Measurements from ENCODE around the gene MPHOSPH8.
"Not testable (repeated sequence)": the region's sequence is repeated elsewhere in the genome, so short reads cannot be mapped to it uniquely, and the experiment has no call there.

The MPHOSPH8 gene

DNA sequence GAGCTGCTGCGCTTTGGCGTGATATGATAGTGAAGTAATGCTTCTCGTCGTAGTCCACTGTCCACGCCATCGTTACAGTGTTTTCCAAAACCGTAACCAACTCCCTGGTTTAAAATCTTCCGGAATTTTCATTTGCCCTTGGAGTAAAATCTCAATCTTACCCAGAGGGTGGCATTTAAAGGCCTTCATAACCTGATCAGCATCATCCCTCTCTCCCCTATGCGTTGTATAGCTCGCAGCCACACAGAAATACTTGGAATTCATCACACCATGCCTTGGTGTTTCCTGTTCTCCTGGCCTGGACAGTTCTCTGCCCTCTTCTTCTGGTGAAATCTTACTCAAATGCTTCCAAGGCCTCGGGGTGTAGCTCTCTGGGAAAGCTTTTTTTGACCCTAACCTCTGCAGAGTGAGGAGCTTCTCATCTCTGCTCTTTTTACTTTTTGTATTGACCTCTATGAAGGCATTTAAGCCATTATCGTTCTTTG, 839 bp downstream of the MPHOSPH8 start:
- DNase-seq (ENCODE audit: low read depth in 3 of 3), result no peak

GRCh38 chr13:19635926-19636325, 2.5 kb downstream of the MPHOSPH8 start:
- DNase-seq (ENCODE audit: low read depth in 3 of 3), result not testable (repeated sequence)

DNA sequence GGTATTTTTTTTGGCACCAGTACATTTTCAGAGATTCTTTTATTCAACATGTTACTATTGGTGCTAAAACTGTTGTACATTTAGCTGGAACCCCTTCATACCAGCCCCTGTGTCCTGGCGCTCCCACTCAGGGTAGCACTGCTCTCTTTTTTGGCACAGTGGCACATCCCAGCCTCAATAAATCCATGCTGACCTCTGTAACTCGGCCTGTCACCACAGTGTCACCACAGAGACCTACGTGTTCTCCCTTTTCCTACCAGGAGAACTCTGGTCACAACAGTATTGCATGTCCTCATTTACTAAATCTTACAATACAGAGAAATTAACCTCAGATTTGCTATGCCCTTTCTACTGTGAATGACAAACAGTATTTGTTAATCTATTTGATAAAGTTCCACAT, 10.2 kb downstream of the MPHOSPH8 start:
- DNase-seq (ENCODE audit: low read depth in 3 of 3), result no peak

DNA sequence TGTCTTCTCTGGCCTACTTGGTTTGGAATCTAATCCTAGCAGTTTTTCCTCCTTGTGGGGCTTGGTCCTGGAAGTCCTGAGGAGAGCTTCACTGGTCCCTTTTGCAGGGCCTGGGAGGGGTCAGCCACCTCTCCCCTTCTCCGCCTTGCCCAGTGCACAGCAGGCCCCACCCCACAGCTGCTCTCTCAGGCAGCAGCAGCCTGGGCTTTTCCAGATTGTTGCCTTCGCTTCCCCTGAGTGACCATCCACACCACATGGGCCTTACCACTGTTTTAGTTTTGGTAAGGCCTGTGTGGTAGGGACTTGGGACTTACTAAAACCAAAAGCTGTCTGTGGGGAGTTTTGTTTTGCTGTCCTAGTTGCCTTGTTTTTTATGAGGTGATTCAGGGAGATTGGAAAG, 11.5 kb downstream of the MPHOSPH8 start:
- no peak for DNase-seq (ENCODE audit: low read depth in 3 of 3)

DNA sequence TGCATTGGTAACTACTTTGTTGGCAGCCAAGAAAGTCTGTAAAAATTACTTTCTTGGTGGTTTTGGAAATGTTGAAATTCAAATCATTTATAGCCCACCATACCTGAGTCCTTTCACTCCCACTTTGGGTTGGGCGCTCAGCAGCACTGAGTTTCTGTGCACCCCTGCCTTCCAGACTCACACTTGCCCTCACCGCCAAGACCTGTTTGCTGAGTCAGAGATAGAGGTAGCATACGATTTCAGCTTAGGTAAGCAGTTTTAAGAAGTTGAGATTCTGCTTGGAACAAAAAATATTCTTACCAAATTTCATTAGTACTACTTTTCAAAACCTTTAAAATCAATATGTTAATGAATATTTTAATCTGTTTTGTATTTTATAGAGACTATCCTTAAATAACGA, 12.6 kb downstream of the MPHOSPH8 start:
- DNase-seq (ENCODE audit: low read depth in 3 of 3), result no peak

- no peak for DNase-seq (ENCODE audit: low read depth in 3 of 3)
Observed at GRCh38 chr13:19650742-19651141, 17.3 kb downstream of the MPHOSPH8 start.

DNA sequence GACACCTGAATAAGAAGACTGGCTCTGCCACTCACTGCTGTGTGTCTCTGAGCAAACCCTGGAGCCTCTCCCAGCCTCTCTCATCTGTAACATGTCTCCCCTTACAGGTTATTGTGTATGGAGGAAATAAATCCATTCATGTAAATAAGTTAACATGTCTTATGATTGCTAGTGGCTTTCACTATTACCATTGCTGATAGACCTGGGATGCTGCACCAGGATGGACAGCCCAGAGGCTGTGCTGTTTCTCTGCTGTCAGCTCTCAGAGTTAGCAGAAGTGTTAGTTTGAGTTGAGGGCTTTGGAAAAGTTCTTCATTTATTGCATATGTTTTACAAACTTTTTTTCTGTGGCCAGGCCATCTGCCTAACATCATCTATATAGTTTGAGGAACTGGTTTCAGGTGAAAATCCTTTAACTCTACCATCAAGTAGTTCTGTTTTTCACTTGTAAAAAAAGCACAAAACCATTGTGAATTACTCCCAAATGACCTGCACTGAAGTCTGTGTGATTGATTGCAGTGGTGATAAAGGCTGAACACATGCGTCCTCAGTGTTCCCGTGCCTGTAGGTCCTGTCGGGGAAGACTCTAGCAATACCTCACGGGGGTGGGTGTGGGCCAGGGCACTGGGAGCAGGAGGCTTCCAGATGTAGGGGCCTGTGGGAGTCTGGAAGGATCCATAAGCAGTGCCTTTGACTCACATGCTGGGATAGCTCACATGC, 24.6 kb downstream of the MPHOSPH8 start:
- DNase-seq (ENCODE audit: low read depth in 3 of 3), result no peak

GRCh38 chr13:19658831-19659230, 25.4 kb downstream of the MPHOSPH8 start:
- no peak for DNase-seq (ENCODE audit: low read depth in 3 of 3)

DNA sequence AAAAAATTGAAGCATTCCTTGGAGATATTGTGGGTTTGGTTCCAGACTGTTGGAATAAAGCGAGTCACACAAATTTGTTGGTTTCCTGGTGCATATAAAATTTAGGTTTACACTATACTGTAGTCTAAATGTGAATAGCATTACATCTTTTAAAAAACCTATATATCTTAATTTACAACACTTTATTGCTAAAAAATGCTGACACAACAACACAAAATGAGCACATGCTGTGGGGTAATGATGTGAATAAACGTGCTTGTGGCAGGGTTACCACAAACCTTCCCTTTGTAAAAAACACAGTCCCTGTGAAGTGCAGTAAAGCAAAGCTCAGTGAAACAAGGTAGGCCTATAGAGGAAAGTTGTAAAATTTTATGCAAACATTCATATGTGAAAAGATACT, 27.7 kb downstream of the MPHOSPH8 start:
- DNase-seq (ENCODE audit: low read depth in 3 of 3), result no peak

- no peak for DNase-seq (ENCODE audit: low read depth in 3 of 3)
Observed at GRCh38 chr13:19661561-19661960, 28.1 kb downstream of the MPHOSPH8 start.

GRCh38 chr13:19663416-19663979, 30.0 kb downstream of the MPHOSPH8 start:
- no peak for DNase-seq (ENCODE audit: low read depth in 3 of 3)

GRCh38 chr13:19664481-19665230, 31.2 kb downstream of the MPHOSPH8 start:
- no peak for DNase-seq (ENCODE audit: low read depth in 3 of 3)

DNA sequence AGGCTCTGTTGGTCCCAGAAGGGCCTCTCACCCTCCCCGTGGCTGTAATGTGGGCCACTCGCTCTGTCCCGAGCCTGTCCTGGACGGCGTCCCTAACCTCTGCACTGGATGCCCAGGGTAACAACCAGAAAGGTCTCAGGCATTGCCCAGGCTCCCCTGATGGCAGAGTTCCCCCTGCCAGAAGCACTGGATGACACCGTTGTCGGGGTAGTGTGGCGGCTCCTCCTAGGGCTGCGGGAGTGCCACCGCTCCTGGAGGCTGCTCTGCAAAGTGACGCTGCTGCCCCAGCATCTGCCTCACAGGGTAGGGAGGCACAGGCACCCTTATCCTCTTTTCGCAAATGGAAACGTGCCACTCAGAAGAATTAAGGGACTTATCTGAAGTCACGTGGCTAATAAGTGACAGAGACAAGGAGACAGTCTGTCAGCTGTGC, 32.0 kb downstream of the MPHOSPH8 start:
- DNase-seq (ENCODE audit: low read depth in 3 of 3), result no peak

GRCh38 chr13:19668778-19669177, 35.3 kb downstream of the MPHOSPH8 start:
- DNase-seq (ENCODE audit: low read depth in 3 of 3), result no peak

- DNase-seq (ENCODE audit: low read depth in 3 of 3), result no peak
Observed at GRCh38 chr13:19670147-19670546, 36.7 kb downstream of the MPHOSPH8 start.

GRCh38 chr13:19672990-19673389, 39.5 kb downstream of the MPHOSPH8 start:
- DNase-seq (ENCODE audit: low read depth in 3 of 3), result no peak

DNA sequence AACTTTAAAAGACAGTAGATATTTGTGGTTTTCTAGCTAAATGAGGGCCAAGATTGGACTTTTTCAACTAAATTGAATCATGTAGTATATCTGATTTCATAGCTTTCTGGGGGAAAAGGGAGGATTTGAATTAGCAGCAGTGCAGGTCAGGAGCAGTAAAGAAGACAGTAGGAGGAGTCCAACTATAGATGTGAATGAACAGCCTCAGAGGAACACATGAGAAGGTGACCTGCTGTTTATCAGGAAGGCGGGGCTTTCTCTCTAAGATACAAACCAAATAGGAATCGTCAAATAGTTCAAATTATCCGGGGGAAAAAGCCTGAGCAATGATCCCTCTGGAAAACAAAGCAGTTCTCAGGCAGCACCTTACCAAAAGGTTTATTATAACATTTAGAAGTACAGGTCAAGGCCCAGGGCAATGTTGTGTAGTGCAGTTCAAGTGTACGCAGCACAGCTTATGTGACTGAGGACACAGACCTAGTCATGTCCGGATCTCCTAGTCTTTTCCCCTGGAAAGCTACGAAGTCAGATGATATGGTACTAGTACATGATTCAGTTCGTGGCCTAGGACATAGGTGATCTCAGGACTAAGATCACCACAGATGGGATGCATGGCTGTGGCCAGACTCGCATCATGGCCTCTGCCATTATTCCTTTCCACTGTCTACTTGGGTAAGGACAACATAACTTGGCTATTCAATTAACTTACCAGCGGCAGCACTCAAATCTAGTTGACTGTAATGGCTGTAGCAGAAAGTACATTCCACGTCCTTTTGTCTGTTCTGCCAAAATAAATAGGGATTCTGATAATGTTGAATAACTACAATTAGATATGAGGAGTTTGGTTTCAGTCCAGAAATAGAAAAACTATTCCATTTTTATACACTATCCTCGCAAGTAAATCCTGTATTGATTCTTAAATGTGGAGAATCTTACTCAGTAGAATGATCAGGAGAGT, 40.3 kb downstream of the MPHOSPH8 start:
- DNase-seq (ENCODE audit: low read depth in 3 of 3), result no peak

- DNase-seq (ENCODE audit: low read depth in 3 of 3), result no peak
Observed at GRCh38 chr13:19674898-19675297, 41.4 kb downstream of the MPHOSPH8 start.

- DNase-seq (ENCODE audit: low read depth in 3 of 3), result no peak
Observed at GRCh38 chr13:19676168-19676567, 42.7 kb downstream of the MPHOSPH8 start.

DNA sequence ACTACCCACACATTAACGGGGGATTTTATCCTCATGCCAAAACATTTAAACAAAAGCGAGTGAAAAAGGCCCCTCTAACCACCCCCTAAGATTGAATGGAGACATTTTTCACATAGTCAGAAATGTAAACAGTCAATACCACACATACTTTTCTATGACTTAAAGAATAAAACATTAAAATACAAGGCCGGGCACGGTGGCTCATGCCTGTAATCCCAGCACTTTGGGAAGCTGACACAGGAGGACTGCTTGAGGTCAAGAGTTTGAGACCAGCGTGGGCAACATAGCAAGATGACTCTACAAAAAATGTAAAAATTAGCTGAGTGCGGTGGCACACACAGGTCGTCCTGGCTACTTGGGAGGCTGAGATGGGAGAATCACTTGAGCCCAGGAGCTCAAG, 47.3 kb downstream of the MPHOSPH8 start:
- no peak for DNase-seq (ENCODE audit: low read depth in 3 of 3)

DNA sequence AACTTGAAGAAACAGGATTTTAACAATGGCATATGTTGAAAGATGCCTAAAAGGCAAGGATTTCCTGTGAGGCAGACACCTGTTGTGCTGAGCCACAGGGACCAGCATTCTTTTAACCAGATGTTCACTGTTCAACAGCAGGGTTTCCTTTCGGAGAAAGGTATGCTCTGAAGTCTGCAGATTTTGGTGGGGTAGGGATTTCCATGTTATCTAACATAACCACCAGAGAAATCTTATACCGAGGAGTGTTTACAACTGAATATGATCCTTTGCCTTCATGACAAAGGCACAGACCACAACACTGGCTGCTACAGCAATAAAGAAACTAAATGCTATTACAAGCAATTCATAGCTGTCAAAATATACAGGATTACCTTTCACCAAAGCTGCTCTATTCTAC, 48.1 kb downstream of the MPHOSPH8 start:
- DNase-seq (ENCODE audit: low read depth in 3 of 3), result no peak

GRCh38 chr13:19685034-19685433, 51.6 kb downstream of the MPHOSPH8 start:
- no peak for DNase-seq (ENCODE audit: low read depth in 3 of 3)
